Measurements from ENCODE around the gene LMOD1.
A peak's percentile ranks its signal among the peaks of the same experiment; 100 is the strongest.

LMOD1 gene

GRCh38 chr1:201946224-201946908 is at the start of gene LMOD1:
Gene LMOD1 (minus strand): TSS chr1:201946548. CDS start chr1:201946340, 208 bp downstream.
- DNase-seq (ENCODE audit: low read depth): peak; percentile 94
- H3K4me3 ChIP-seq (ENCODE audit: low read length): peak within 1 kb of the TSS; percentile 89
- TF ChIP-seq, protein P1, sequence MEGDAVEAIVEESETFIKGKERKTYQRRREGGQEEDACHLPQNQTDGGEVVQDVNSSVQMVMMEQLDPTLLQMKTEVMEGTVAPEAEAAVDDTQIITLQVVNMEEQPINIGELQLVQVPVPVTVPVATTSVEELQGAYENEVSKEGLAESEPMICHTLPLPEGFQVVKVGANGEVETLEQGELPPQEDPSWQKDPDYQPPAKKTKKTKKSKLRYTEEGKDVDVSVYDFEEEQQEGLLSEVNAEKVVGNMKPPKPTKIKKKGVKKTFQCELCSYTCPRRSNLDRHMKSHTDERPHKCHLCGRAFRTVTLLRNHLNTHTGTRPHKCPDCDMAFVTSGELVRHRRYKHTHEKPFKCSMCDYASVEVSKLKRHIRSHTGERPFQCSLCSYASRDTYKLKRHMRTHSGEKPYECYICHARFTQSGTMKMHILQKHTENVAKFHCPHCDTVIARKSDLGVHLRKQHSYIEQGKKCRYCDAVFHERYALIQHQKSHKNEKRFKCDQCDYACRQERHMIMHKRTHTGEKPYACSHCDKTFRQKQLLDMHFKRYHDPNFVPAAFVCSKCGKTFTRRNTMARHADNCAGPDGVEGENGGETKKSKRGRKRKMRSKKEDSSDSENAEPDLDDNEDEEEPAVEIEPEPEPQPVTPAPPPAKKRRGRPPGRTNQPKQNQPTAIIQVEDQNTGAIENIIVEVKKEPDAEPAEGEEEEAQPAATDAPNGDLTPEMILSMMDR (conservative IDR thresholded peaks at IDR 0.05; ENCODE audit: low read length): no peak

- TF ChIP-seq, protein P1 (conservative IDR thresholded peaks at IDR 0.05; ENCODE audit: low read length): no peak
- no peak for DNase-seq (ENCODE audit: low read depth)
- no peak overlapping the region for H3K4me3 ChIP-seq (ENCODE audit: low read length)
These were observed 44.1 kb upstream of the LMOD1 start for GRCh38 chr1:201990427-201990826.

DNA sequence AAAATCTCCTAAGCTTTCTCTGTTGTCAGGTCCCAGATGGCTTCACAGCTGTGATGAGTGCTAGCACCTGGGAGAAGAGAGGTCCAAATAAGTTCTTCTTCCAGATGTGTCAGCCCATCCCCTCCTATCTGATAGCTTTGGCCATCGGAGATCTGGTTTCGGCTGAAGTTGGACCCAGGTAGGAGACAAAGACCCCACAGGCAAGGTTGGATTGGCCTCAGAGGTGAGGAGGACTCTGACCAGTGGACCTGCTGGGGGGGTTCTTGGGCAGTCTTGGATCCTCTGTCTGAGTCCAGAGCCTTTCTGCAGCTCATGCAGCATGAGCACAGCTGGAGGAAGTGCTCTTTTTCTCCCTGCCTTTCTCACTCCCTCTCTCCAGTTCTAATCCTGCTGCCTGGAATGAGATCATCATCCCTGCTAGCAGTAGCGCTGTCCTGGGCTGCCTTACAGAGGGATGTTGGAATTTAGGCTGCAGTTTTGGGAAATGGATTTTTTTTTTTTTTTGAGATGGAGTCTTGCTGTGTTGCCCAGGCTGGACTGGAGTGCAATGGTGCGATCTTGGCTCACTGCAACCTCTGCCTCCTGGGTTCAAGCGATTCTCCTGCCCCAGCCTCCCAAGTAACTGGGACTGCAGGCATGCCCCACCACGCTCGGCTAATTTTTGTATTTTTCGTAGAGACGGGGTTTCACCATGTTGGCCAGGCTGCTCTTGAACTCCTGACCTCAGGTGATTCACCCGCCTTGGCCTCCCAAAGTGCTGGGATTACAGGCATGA is 43.2 kb upstream of the LMOD1 start:
- no peak for DNase-seq (ENCODE audit: low read depth)
- no peak overlapping the region for H3K4me3 ChIP-seq (ENCODE audit: low read length)
- TF ChIP-seq, protein P1 (conservative IDR thresholded peaks at IDR 0.05; ENCODE audit: low read length): no peak

GRCh38 chr1:201988601-201989000 is 42.3 kb upstream of the LMOD1 start:
- no peak for DNase-seq (ENCODE audit: low read depth)
- TF ChIP-seq, protein P1 (conservative IDR thresholded peaks at IDR 0.05; ENCODE audit: low read length): no peak
- no peak overlapping the region for H3K4me3 ChIP-seq (ENCODE audit: low read length)

- TF ChIP-seq, protein P1 (conservative IDR thresholded peaks at IDR 0.05; ENCODE audit: low read length): no peak
- H3K4me3 ChIP-seq (ENCODE audit: low read length): no peak overlapping the region
- no peak for DNase-seq (ENCODE audit: low read depth)
These were observed 39.0 kb upstream of the LMOD1 start for GRCh38 chr1:201985355-201985754.

DNA sequence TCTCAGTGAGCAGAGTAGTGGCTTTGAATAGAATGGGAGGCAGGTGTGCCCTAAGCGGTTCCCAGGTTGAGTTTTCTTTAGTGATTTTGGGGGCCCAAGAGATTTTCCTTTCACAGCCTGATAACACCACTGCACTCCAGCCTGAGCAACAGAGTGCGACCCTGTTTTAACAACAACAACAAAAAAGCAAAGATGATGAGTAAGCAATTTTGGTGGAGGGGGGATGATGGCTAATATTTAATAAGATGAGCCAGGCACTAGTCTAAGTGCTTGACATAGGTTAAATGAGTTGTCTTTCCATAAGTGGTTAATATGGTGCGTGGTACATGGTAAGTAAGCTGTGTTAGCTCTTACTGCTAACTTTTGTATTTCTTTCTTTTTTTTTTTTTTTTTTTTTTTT is 38.1 kb upstream of the LMOD1 start:
- TF ChIP-seq, protein P1 (conservative IDR thresholded peaks at IDR 0.05; ENCODE audit: low read length): no peak
- no peak for DNase-seq (ENCODE audit: low read depth)
- H3K4me3 ChIP-seq (ENCODE audit: low read length): no peak overlapping the region

DNA sequence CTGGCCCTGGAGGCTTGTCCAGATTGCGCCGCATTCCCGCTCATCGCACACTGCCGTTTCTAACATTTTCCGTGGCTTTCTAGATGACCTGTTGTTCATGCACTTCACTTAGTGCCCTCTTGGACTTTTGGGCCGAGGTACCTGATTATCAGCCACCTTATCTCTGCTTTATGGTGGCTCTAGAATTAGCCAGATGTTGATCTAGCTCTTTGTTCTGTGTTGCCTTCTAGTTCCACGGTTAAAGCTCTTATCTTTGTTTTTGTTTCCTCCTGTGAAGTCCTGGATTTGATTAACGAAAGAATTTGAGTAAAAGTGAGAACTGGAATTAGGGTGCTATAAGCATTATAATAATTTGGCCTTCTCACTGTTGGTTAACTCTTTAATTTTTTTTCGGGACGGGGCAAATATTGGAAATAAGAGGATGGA is 37.0 kb upstream of the LMOD1 start:
- DNase-seq (ENCODE audit: low read depth): no peak
- TF ChIP-seq, protein P1 (conservative IDR thresholded peaks at IDR 0.05; ENCODE audit: low read length): no peak
- peak overlapping the region; percentile 70 for H3K4me3 ChIP-seq (ENCODE audit: low read length)
